ENCODE results near the gene TMEM88.
A peak's percentile ranks its signal among the peaks of the same experiment; 100 is the strongest.

DNA sequence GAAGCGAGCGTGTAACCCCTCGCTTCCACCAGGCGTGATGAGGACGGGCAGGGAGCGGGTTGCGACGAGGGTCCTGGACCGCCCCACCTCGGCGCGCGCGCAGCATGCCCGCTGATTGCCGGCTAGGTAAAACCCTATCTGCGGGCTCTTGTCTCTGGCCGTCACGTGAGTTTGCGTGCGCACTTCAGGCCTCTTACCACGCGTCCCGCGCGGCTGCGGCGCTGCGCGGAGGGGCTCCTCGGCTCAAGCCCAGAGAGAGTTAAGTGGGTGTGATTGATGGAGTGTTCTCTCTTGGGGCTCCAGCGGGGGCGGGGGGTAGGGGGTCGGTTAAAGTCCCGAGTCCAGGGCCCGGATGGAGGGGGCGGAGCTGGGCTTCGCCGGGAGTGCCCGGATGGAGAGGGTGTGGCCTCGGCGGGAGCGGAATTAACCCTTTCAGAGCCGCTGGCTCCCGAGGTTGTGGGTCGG is 12.9 kb upstream of the TMEM88 start:
- TF ChIP-seq, protein P1, sequence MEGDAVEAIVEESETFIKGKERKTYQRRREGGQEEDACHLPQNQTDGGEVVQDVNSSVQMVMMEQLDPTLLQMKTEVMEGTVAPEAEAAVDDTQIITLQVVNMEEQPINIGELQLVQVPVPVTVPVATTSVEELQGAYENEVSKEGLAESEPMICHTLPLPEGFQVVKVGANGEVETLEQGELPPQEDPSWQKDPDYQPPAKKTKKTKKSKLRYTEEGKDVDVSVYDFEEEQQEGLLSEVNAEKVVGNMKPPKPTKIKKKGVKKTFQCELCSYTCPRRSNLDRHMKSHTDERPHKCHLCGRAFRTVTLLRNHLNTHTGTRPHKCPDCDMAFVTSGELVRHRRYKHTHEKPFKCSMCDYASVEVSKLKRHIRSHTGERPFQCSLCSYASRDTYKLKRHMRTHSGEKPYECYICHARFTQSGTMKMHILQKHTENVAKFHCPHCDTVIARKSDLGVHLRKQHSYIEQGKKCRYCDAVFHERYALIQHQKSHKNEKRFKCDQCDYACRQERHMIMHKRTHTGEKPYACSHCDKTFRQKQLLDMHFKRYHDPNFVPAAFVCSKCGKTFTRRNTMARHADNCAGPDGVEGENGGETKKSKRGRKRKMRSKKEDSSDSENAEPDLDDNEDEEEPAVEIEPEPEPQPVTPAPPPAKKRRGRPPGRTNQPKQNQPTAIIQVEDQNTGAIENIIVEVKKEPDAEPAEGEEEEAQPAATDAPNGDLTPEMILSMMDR (IDR thresholded peaks at IDR 0.05), result peak in 1 of 6 experiments; percentile 43
- TF ChIP-seq POLR2AphosphoS5 (IDR thresholded peaks at IDR 0.05), result peak; percentile 7 to 57
- no peak for TF ChIP-seq EP300 (IDR thresholded peaks at IDR 0.05)
- TF ChIP-seq POLR2A (IDR thresholded peaks at IDR 0.05), result no peak

Data from upper lobe of left lung (tissue), 4 donors.